Measurements from ENCODE around the gene JMJD4. TPM values are rescaled to one million over a fixed set of nuclear protein-coding genes. Genes with fewer than 3 reads are reported as not detected.

JMJD4 gene
- total RNA-seq, 2 experiments from 2014 or later, result 20.4 to 21.6 TPM

DNA sequence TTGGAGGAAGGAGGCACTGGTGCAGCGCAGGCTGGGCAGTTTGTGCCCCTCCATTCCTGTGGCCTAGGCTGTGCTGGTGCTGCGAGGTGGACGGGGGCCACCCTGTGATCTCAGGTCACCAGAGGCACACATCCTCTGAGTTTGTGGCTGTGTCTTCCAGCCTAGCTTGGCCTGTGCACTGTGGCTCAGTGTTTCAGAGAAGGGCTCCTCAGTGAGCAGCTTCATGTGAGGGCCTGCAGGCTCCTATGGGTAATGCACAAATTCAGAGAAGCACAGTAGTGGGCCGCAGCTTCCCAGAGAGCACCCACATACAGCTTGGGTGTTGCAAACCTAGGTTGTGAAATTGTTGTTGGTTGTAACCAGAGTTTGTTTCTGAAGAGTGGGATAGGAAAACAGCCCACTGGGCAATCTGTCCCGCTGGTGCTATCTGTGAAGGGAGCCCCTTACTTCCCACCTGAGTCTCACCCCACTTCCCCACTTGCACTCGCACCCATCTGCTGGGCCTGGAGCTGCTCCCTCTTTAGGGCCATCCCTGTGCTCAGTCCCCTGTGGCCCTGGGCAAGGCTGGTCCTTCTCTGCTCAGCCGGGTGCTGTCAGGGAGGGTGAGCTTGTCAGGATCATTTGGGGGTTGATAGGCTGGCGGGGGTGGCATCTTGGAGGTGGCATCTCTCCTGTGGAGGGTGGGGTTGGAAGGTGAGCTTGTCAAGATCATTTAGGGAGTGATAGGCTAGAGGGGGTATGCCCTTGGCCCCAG lies 30.3 kb upstream of the JMJD4 start:
- ATAC-seq (ENCODE audit: low read depth) (no peak), DNase-seq (no peak)
- peaks cover 35% of the 10 kb centered on the region for H3K36me3 Mint-ChIP-seq
- peak overlapping the region; percentile 72 for H3K27ac Mint-ChIP-seq
- peak overlapping the region; percentile 64 for H3K4me3 Mint-ChIP-seq
- H3K27me3 Mint-ChIP-seq, result peaks cover 5% of the 10 kb centered on the region
- no peaks in the 10 kb centered on the region for H3K9me3 Mint-ChIP-seq
- POLR2A ChIA-PET, result interaction anchor here (0.5 to 2.6 kb wide), 6 partner anchors 9 to 699 kb away, joined by 3 to 14 read pairs (median 4); partner anchors contain the start of gene GUK1
- H3K4me1 Mint-ChIP-seq, result peaks cover 55% of the 10 kb centered on the region

DNA sequence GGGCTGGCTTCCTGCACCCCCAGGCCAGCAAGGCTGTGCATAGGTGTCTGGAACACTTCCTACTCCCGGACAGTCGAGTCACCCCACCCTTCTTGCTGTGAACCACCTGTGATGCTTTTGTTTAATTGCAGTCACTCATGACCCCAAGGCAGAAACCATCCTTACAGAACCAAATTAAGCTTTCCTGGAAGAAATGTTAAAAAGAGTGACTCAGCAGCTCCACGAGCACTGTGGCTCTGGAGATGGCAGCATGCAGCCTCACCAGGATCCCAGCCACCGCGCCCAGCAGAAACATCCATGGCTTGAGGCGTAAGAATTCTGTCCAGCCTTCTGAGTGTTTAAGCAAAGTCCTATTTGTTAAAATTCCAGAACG lies 28.9 kb upstream of the JMJD4 start:
- H3K27ac Mint-ChIP-seq, result no peak overlapping the region
- peaks cover 46% of the 10 kb centered on the region for H3K36me3 Mint-ChIP-seq

DNA sequence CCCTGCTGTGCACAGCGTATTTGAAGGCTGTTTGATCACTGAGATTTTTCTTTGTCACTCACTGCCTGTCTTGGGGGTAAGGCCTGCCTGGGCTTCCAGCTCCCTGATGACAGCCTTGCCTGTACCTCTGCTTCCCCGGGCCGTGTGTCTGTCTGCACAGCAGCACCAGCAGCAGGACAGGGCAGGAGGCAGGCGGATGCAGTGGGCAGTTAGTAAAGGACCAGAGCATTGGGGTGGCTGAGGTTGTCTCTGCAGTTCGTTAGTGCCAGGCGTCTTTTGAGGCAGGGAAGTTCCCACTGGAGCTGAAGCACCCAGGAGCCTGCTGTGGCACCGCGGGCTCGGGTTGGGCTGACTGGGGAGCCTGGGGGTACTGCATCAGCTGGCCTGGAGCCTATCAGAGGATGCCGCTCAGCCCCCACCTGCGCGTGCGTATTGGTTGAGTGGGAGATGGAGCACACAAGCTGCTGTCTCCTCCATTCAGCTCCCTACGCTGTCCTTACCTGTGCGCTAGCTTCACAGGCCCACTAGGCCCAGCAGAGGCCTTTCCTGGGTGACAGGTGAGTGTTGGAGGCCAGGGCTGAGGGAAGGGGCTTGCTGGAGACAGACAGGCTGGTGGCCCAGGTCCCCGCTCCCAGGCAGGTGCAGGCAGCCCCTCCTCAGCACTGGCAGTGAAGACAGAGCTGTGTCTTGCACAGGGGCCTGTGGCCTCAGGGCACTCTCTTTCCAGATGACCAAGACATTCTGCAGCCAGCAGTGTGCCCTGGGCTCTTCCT lies 28.3 kb upstream of the JMJD4 start:
- Mint-ChIP-seq H3K36me3 (peaks cover 45% of the 10 kb centered on the region), H3K4me3 (no peak overlapping the region), H3K4me1 (peaks cover 56% of the 10 kb centered on the region), H3K27me3 (peaks cover 4% of the 10 kb centered on the region), H3K9me3 (no peaks in the 10 kb centered on the region), H3K27ac (no peak overlapping the region)
- DNase-seq, result no peak
- no peak for ATAC-seq (ENCODE audit: low read depth)
- POLR2A ChIA-PET, result interaction anchor here (1.7 to 1.9 kb wide), 2 partner anchors 24 to 319 kb away, joined by 5 to 6 read pairs; partner anchors contain the start of gene ARF1

More for the DNA sequence above, 28.9 kb upstream of the JMJD4 start:
- Mint-ChIP-seq H3K4me3 (no peak overlapping the region), H3K27me3 (peaks cover 5% of the 10 kb centered on the region), H3K9me3 (no peaks in the 10 kb centered on the region), H3K4me1 (peaks cover 55% of the 10 kb centered on the region)
- POLR2A ChIA-PET, result interaction anchor here (1.7 kb wide), 1 partner anchor 318 kb away, joined by 5 read pairs; the partner anchor contains the start of gene ARF1
- no peak for ATAC-seq (ENCODE audit: low read depth)
- DNase-seq, result no peak

DNA sequence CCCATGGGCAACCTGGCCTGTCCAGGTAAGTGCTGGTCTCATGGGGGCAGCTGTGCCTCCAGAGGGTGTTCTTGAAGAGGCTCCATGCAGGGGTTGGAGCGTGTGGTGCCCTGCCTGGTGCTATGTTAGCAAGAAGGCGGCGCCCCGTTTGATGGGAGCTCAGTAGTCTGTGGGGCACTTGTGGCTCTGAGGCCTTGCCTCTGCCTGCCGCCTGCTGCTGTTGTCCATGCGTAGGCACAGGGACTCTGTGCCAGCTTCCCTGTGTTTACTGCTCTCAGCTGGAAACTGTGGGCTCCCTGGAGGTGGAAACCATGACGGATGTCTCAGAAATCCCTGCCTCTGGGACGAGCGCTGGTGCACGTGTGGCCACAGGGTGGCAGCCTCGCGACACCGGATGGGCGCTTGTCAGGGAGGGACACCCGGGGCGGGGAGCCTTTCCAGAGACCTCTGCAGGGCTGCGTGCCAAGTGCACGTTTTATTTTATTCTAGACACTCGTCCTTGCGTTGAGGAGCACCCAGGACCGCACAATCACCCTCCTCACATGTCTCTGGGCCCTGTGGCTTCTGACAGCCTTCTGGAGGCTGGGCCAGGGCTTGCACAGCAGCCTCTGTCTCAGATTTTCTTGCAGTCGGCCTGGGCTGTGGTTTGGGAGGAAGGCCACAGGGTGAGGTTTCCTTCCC lies 27.3 kb upstream of the JMJD4 start:
- Mint-ChIP-seq H3K36me3 (peaks cover 45% of the 10 kb centered on the region), H3K27ac (peak overlapping the region; percentile 71), H3K9me3 (no peaks in the 10 kb centered on the region), H3K27me3 (peaks cover 3% of the 10 kb centered on the region), H3K4me1 (peaks cover 50% of the 10 kb centered on the region), H3K4me3 (peak overlapping the region; percentile 42)
- POLR2A ChIA-PET, result interaction anchor here (0.6 to 1.9 kb wide), 4 partner anchors 25 to 687 kb away, joined by 3 to 6 read pairs (median 4); partner anchors contain the start of genes ARF1 and WNT9A
- ATAC-seq (ENCODE audit: low read depth) (peak; percentile 61), DNase-seq (peak; percentile 85)

DNA sequence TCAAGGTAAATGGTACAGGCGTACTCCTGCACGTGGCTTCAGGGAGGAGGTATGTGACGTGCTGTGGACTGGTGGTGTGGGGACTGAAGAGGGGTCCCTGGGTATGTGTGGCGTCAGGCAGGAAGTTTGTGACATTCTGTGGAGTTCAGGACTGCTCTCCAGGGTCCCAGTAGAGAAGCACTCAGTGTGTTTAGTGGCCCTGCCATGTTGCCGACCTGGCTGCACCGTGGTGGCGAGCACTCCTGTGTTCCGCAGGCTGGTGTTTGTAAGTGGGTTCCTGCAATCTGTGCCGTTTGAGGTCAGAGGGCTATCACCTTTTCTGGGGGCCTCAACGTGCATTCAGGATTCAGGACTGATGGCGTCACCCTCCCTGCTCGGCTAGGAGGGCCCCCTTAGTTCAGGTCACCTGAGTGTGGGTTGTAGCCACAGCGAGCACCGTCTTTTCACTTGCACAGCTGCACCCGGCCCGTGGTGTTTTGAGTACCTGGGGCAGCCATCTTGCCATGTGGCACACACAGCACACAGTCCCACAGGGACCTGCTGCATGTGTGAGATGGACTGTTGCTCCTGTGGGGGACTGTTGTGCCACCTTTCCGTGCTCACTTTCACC lies 26.6 kb upstream of the JMJD4 start:
- H3K27me3 Mint-ChIP-seq, result peaks cover 3% of the 10 kb centered on the region
- peak overlapping the region; percentile 47 for H3K27ac Mint-ChIP-seq
- ATAC-seq (ENCODE audit: low read depth), result no peak
- peaks cover 45% of the 10 kb centered on the region for H3K4me1 Mint-ChIP-seq
- POLR2A ChIA-PET, result interaction anchor here (1.9 kb wide), 1 partner anchor 26 kb away, joined by 6 read pairs; no protein-coding TSS in a partner anchor
- H3K4me3 Mint-ChIP-seq, result peak overlapping the region; percentile 13
- no peak for DNase-seq
- H3K36me3 Mint-ChIP-seq, result peaks cover 45% of the 10 kb centered on the region
- H3K9me3 Mint-ChIP-seq, result no peaks in the 10 kb centered on the region

DNA sequence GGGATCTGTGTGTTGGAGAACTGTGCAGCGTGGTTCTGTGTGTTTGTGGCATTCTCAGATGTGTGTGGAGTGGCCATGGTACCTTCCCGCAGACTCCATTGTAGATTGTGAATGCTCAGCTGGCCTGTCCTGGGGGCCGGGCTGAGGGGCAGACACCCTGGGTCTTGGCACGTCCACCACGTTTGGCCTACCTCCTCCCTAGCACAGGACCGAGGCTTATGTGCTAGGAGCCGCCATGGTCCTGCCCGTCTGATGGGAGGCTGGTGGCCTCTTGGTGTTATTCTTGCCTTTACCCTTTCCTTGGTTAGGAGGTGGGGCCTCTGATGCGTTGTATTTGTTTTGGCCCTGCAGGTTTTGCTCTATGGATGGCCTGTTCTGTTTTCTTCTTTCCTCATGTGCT lies 25.3 kb upstream of the JMJD4 start:
- Mint-ChIP-seq H3K27me3 (peaks cover 3% of the 10 kb centered on the region), H3K36me3 (peaks cover 45% of the 10 kb centered on the region), H3K9me3 (no peaks in the 10 kb centered on the region), H3K4me1 (peaks cover 34% of the 10 kb centered on the region), H3K27ac (no peak overlapping the region), H3K4me3 (no peak overlapping the region)
- no peak for DNase-seq
- POLR2A ChIA-PET, result no interaction called here
- ATAC-seq (ENCODE audit: low read depth), result no peak

DNA sequence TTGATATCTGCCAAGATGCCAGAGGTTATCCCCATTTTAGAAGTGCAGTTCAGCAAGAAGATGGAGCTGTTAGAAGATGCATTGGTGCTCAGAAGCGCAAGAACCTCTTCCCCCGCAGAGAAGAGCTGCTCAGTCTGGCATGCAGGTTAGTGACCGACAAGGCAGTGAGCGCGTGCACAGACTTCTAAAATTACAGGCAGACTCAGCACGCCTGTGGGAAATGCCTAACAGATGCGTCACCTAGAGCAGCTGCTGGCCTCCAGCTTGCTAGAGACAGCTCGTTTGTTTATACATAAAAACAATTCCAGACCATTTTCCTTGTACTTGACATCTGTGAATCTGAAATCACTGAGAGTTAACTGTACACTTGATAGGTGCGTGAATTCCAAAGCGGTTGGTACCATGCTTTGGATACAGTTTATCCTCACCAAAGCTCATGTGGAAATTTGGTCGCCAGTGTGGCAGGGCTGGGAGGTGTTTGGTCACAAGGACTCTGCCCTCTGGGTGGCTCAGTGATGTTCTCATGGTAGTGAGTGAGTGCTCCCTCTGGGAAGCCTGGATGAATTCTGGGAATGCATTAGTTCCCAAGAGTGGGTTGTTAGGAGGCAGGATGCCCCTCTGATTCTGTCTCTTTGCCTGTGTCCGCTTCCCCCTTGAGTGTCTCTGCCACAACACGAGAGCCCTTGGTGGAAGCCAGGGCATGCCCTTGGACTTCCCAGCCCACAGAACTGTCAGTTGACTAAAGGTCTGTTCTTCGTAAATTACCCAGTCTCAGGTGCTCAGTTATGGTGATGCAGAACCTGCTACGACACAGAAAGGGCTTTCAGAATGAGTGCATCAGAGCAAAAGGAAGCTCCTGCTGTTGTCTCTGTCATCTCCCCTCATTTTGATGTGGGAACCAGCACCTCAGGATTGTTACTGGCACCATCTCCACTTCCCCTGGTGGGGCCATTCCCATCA lies 24.5 kb upstream of the JMJD4 start:
- H3K4me3 Mint-ChIP-seq, result no peak overlapping the region
- no peak overlapping the region for H3K27ac Mint-ChIP-seq
- no peaks in the 10 kb centered on the region for H3K9me3 Mint-ChIP-seq
- peaks cover 45% of the 10 kb centered on the region for H3K36me3 Mint-ChIP-seq
- H3K27me3 Mint-ChIP-seq, result peaks cover 2% of the 10 kb centered on the region
- POLR2A ChIA-PET, result no interaction called here
- ATAC-seq (ENCODE audit: low read depth) (no peak), DNase-seq (no peak)
- peaks cover 28% of the 10 kb centered on the region for H3K4me1 Mint-ChIP-seq

DNA sequence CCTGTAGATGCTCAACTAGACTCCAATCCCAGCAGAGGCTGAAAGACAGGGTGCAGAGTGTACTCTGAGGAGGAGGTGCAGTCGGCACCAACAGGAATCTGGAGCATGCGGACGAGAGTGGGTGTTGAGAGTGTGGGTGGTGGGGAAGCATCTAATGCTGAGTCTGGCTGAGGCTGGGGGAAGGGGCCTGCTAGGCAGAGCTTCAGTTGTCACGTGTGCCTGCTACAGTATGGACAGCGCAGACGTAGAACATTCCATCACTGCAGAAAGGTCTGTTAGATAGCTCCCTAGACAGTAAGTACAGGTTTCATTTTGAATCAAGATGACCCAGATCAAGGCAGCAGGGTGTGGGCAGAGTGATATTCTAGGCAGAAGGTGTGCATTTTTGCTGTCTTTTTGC lies 23.3 kb upstream of the JMJD4 start:
- POLR2A ChIA-PET, result no interaction called here
- Mint-ChIP-seq H3K27me3 (no peaks in the 10 kb centered on the region), H3K36me3 (peaks cover 42% of the 10 kb centered on the region), H3K9me3 (no peaks in the 10 kb centered on the region), H3K4me1 (peaks cover 25% of the 10 kb centered on the region), H3K4me3 (no peak overlapping the region), H3K27ac (no peak overlapping the region)
- ATAC-seq (ENCODE audit: low read depth), result no peak
- no peak for DNase-seq

DNA sequence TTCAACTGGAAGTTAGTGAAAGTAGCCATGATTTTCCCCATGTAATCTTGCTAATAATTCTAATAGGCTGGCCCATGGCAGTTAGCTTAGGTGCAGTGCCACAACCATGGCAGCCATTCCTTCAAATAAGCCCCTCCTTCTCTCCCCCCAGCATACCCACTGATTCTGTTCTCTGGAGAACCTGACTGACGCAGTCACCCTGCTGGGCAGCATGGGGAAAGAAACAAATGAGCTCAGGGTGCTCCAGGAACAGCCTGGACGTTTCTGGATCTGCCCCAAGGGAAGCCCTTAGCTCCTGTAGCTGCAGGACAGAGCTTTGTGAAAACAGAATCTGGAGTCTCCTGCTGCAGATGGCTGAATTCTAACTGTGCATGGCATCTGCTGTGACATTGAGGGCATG lies 22.7 kb upstream of the JMJD4 start:
- no peak overlapping the region for H3K27ac Mint-ChIP-seq
- H3K4me3 Mint-ChIP-seq, result no peak overlapping the region
- POLR2A ChIA-PET, result no interaction called here
- no peak for DNase-seq
- no peak for ATAC-seq (ENCODE audit: low read depth)
- H3K4me1 Mint-ChIP-seq, result peaks cover 20% of the 10 kb centered on the region
- H3K27me3 Mint-ChIP-seq, result no peaks in the 10 kb centered on the region
- peaks cover 42% of the 10 kb centered on the region for H3K36me3 Mint-ChIP-seq
- H3K9me3 Mint-ChIP-seq, result no peaks in the 10 kb centered on the region

DNA sequence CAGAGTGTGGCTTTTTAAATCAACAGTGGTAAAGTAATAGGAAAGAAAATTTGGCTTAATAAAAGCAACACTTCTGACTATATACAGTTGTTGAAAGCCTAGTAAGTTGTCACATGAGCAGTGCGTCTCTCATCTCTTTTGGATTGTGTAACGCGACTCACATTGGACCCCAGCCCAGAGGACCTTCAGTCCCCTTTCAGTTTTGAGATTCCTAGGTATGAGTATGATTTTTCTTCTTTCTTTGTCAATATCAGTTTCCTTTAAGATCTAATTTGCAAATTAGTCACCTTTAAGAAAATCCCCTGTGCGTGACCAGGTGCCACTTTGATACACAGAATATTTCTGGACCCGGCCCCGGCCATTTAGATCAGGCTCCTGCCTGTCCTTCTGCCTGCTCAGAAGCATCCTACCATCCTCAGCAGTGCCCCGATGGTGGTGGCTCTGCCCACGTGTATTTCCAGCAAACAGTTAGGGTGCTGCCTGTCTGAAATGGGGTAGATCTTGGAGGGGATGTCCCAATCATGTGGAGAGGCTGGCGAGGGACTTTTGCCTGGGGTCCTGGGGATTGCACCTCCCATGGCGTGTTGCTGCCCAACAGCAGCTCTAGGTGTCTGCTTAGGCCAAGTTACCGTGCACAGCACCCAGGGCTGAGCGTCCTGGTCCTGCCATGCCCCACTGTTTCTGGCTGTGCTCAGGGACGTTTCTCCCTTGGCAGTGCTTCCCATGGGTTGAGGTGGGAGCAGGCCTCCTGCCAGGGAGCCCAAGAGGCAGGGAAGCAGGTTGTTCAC lies 21.3 kb upstream of the JMJD4 start:
- DNase-seq (no peak), ATAC-seq (ENCODE audit: low read depth) (no peak)
- peaks cover 11% of the 10 kb centered on the region for H3K4me1 Mint-ChIP-seq
- H3K27me3 Mint-ChIP-seq, result no peaks in the 10 kb centered on the region
- H3K9me3 Mint-ChIP-seq, result no peaks in the 10 kb centered on the region
- no peak overlapping the region for H3K4me3 Mint-ChIP-seq
- peaks cover 40% of the 10 kb centered on the region for H3K36me3 Mint-ChIP-seq
- POLR2A ChIA-PET, result no interaction called here
- no peak overlapping the region for H3K27ac Mint-ChIP-seq

DNA sequence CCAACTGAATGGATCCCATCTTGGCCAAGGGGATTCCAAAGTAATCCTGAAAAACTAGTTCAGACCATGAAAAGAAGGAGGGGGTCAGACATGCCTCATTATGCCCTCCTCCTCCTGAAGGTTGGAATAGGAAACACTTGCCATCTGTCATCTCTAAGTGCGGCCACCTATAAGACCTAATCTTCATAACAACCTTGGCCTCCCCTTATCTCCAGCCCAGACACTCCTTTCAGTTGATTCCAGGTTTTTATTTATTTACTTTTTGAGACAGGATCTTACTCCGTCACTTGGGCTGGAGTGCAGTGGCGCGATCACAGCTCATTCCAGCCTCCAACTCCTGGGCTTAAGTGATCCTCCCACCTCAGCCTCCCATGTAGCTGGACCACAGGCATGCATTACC lies 19.9 kb upstream of the JMJD4 start:
- no peak for DNase-seq
- Mint-ChIP-seq H3K27ac (no peak overlapping the region), H3K4me1 (peaks cover 6% of the 10 kb centered on the region), H3K9me3 (no peaks in the 10 kb centered on the region), H3K4me3 (no peak overlapping the region), H3K27me3 (no peaks in the 10 kb centered on the region), H3K36me3 (peaks cover 29% of the 10 kb centered on the region)
- ATAC-seq (ENCODE audit: low read depth), result no peak
- POLR2A ChIA-PET, result no interaction called here

All from activated naive CD8-positive, alpha-beta T cell treated with anti-CD3 and anti-CD28 coated beads, Interleukin-2, amount 10 ng/mL, durations not matched to agents 7 days and 5 days (primary cell).